Hepatocyte (in vitro differentiated cells): ENCODE results near the gene USP19. TPM values are rescaled to one million over a fixed set of nuclear protein-coding genes. Genes with fewer than 3 reads are reported as not detected.

Experiments used
- DNase-seq: peaks from one replicate; pipeline ENCODE4 v3.0.0-alpha.2; 2016; ENCODE audit warnings: low spot score
- H2AFZ ChIP-seq: fragments of 200-600 bp; sonication (generic); 2 replicates; pipeline ENCODE4 v1.6.0; 2016; ENCODE audit warnings: antibody characterized with exemption, mild to moderate bottlenecking
- H3K27ac ChIP-seq: fragments of 200-600 bp; sonication (generic); 2 replicates; pipeline ENCODE4 v1.5.1; 2016; ENCODE audit warnings: mild to moderate bottlenecking
- H3K27me3 ChIP-seq: fragments of 200-600 bp; sonication (generic); 2 replicates; pipeline ENCODE4 v1.6.1; 2016
- H3K36me3 ChIP-seq: fragments of 200-600 bp; sonication (generic); replicated peaks from 2 replicates; pipeline ENCODE4 v1.5.1; 2016; ENCODE audit warnings: low read depth; ENCODE audit not compliant: insufficient read depth
- H3K4me1 ChIP-seq: fragments of 200-600 bp; sonication (generic); 2 replicates; pipeline ENCODE4 v1.5.1; 2016; ENCODE audit warnings: mild to moderate bottlenecking, moderate library complexity; ENCODE audit not compliant: insufficient read depth
- H3K4me2 ChIP-seq: fragments of 200-600 bp; sonication (generic); 2 replicates; pipeline ENCODE4 v1.6.0; 2016
- H3K4me3 ChIP-seq: fragments of 200-600 bp; sonication (generic); 2 replicates; pipeline ENCODE4 v1.5.1; 2016; ENCODE audit warnings: mild to moderate bottlenecking
- H3K79me2 ChIP-seq: fragments of 200-600 bp; sonication (generic); 2 replicates; pipeline ENCODE4 v1.6.0; 2017; ENCODE audit warnings: mild to moderate bottlenecking
- H3K9me2 ChIP-seq: fragments of 200-600 bp; sonication (generic); replicated peaks from 2 replicates; pipeline ENCODE4 v1.6.0; 2017; ENCODE audit warnings: mild to moderate bottlenecking; ENCODE audit not compliant: insufficient read depth
- H3K9me3 ChIP-seq: fragments of 200-600 bp; sonication (generic); 2 replicates; pipeline ENCODE4 v1.5.1; 2016; ENCODE audit warnings: low read depth, mild to moderate bottlenecking
- H4K20me1 ChIP-seq: fragments of 200-600 bp; sonication (generic); 2 replicates; pipeline ENCODE4 v1.6.0; 2016; ENCODE audit warnings: mild to moderate bottlenecking; ENCODE audit not compliant: insufficient read depth, poor library complexity, severe bottlenecking
- EZH2 ChIP-seq: fragments of 200-600 bp; sonication (generic); IDR thresholded peaks from 2 replicates; pipeline ENCODE4 v1.6.1; 2016; ENCODE audit warnings: antibody characterized with exemption, mild to moderate bottlenecking, borderline replicate concordance
- EZH2phosphoT487 ChIP-seq: fragments of 200-600 bp; sonication (generic); IDR thresholded peaks from one replicate; pipeline ENCODE4 v1.6.1; 2018; ENCODE audit warnings: antibody characterized with exemption, mild to moderate bottlenecking, low read depth, moderate library complexity; ENCODE audit not compliant: unreplicated experiment, severe bottlenecking
- WGBS: methylation state at CpG from one replicate; pipeline ENCODE4 v1.1.6; 2016; ENCODE audit warnings: low lambda C conversion rate; ENCODE audit errors: missing lambda C conversion rate; 5-methylcytosine and 5-hydroxymethylcytosine counted together
- polyA plus RNA-seq: library from polyadenylated mRNA; unstranded; fragments of >200 nt; fragmentation: Nextera tagmentation; extraction: Ambion mirVana; gene quantifications from 2 replicates; pipeline ENCODE4 v1.2.1, GENCODE V29; 2016
- total RNA-seq: library from RNA; depleted of rRNA; stranded (reverse); fragments of >200 nt; gene quantifications from 2 replicates; pipeline ENCODE4 v1.2.3, GENCODE V29; 2014
- TF ChIP-seq, protein P1 (sequence below): fragments of 200-600 bp; sonication (generic); IDR thresholded peaks from 2 replicates; pipeline ENCODE4 v1.5.1; 2016; ENCODE audit warnings: antibody characterized with exemption, mild to moderate bottlenecking; ENCODE audit not compliant: poor library complexity

The USP19 gene
- total and polyA plus RNA-seq, 2 experiments from 2014 or later = 32.7 to 44.2 TPM

DNA sequence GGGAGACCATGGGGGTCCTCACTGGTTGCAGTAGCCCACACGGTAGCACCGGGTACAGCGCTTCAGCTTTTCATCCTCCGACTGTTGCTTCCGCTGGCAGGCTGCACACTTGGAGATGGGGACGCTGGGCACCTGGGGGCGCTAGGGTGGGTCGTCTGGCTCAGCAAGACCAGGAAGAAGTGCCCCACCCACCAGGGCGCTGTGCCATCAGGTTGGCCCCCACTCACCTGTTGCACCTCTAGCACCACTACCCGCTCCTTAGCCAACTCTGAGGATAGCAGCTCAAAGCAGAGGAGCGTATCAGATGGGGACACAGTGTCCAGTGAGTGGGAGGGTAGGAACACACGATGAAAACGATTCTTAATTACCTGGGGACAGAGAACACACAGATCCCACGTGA is 8.4 kb downstream of the USP19 start:
- TF ChIP-seq EZH2phosphoT487 = no peak
- TF ChIP-seq, protein P1, sequence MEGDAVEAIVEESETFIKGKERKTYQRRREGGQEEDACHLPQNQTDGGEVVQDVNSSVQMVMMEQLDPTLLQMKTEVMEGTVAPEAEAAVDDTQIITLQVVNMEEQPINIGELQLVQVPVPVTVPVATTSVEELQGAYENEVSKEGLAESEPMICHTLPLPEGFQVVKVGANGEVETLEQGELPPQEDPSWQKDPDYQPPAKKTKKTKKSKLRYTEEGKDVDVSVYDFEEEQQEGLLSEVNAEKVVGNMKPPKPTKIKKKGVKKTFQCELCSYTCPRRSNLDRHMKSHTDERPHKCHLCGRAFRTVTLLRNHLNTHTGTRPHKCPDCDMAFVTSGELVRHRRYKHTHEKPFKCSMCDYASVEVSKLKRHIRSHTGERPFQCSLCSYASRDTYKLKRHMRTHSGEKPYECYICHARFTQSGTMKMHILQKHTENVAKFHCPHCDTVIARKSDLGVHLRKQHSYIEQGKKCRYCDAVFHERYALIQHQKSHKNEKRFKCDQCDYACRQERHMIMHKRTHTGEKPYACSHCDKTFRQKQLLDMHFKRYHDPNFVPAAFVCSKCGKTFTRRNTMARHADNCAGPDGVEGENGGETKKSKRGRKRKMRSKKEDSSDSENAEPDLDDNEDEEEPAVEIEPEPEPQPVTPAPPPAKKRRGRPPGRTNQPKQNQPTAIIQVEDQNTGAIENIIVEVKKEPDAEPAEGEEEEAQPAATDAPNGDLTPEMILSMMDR = no peak
- TF ChIP-seq EZH2 = no peak
- Histone ChIP-seq H3K4me2 (no peak overlapping the region), H2AFZ (no peak overlapping the region), H3K4me3 (no peak overlapping the region), H3K9me3 (no peaks in the 10 kb centered on the region), H3K79me2 (no peaks in the 10 kb centered on the region), H3K9me2 (no peaks in the 10 kb centered on the region), H3K4me1 (no peaks in the 10 kb centered on the region), H3K27ac (no peak overlapping the region), H3K27me3 (no peaks in the 10 kb centered on the region), H4K20me1 (no peaks in the 10 kb centered on the region), H3K36me3 (no peaks in the 10 kb centered on the region)
- WGBS = 96% methylated on average over 14 of the region's 14 CpGs
- DNase-seq = no peak

DNA sequence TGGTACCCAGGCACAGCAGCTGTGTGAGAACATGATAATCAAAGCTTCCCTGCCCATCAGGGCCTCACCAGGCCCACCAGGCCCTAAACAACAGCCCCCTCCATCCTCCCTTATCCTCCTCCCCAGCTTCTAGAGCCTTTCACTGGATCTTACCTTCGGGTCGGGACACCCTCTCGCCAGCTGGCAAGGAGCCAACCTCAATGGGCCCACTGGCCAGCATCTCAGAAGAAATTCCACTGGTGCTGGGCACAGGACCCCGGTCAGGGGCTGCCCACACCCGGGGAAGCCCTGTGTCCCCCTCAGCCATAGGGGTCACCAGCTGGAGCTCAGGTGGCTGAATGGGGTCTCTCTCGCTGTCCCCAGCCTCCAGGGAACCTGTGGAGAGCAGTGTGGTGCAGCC is 9.3 kb downstream of the USP19 start:
- Histone ChIP-seq H3K27me3 (no peaks in the 10 kb centered on the region), H3K79me2 (no peaks in the 10 kb centered on the region), H3K4me1 (no peaks in the 10 kb centered on the region), H4K20me1 (no peaks in the 10 kb centered on the region), H3K9me3 (no peaks in the 10 kb centered on the region), H3K4me3 (no peak overlapping the region), H3K9me2 (no peaks in the 10 kb centered on the region), H3K36me3 (no peaks in the 10 kb centered on the region), H3K4me2 (no peak overlapping the region), H2AFZ (no peak overlapping the region), H3K27ac (no peak overlapping the region)
- 90% methylated on average over 6 of the region's 6 CpGs for WGBS
- no peak for DNase-seq
- TF ChIP-seq, protein P1 = no peak
- TF ChIP-seq EZH2phosphoT487 (no peak), EZH2 (no peak)

DNA sequence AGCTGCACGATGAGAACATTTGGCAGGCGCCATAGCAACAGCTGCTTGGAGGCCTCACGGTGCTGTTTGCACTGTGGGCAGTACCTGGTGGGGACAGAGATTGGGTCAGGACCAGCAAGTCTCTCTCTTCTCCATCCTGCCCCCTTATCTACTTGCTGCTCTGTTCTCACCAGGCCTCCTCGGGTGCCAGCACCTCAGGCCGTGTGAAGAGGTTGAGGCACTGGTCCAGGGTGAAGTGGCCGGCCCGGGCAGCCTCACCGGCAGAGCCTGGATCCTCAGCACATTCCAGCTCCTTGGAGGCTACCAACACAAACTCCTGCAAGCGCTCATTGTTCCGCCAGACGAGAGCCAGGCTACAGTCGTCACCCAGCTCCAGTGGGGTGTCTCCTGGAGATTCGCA is 9.8 kb downstream of the USP19 start:
- Histone ChIP-seq H3K27me3 (no peaks in the 10 kb centered on the region), H2AFZ (no peak overlapping the region), H3K9me2 (no peaks in the 10 kb centered on the region), H3K36me3 (no peaks in the 10 kb centered on the region), H3K4me1 (no peaks in the 10 kb centered on the region), H3K4me3 (no peak overlapping the region), H3K4me2 (no peak overlapping the region), H3K9me3 (no peaks in the 10 kb centered on the region), H3K79me2 (no peaks in the 10 kb centered on the region), H3K27ac (no peak overlapping the region), H4K20me1 (no peaks in the 10 kb centered on the region)
- no peak for DNase-seq
- 92% methylated on average over 13 of the region's 13 CpGs for WGBS
- TF ChIP-seq, protein P1 = no peak
- no peak for TF ChIP-seq EZH2
- no peak for TF ChIP-seq EZH2phosphoT487

DNA sequence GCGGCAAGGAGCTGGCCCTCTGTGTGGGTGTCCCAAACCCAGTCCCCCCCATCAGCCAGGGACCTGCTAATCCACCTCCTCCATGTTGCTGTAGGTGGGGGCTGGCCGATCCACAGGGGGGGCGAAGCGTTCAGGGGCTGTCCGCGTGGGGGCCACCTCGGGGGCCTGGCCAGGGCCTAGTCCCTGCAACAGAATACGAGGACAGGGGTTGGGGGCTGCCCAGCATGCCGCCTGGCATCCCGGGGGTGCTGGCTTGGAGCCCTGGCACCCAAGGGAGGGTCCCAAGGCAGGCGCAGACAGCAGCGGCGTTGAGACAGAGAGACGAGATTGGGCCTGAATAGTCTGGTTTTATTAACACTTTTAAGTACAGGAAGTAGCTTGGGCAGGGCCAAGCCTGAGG is 12.3 kb downstream of the USP19 start:
- TF ChIP-seq EZH2 = no peak
- Histone ChIP-seq H4K20me1 (no peaks in the 10 kb centered on the region), H3K9me2 (no peaks in the 10 kb centered on the region), H2AFZ (no peak overlapping the region), H3K79me2 (peaks cover 10% of the 10 kb centered on the region), H3K9me3 (no peaks in the 10 kb centered on the region), H3K36me3 (no peaks in the 10 kb centered on the region), H3K4me1 (peaks cover 4% of the 10 kb centered on the region), H3K4me3 (no peak overlapping the region), H3K27ac (no peak overlapping the region), H3K4me2 (no peak overlapping the region), H3K27me3 (no peaks in the 10 kb centered on the region)
- 93% methylated on average over 9 of the region's 14 CpGs for WGBS
- no peak for DNase-seq
